GM18502 (cell line): ENCODE data around the gene CTNND2.

ENCODE experiments used
- ATAC-seq: cut with Tn5 transposase; IDR thresholded peaks from one replicate; pipeline ENCODE4 v1.9.1; 2021; ENCODE audit warnings: mild to moderate bottlenecking; ENCODE audit not compliant: unreplicated experiment, poor library complexity

The CTNND2 gene

GRCh38 chr5:11411621-11412020 lies 492.6 kb downstream of the CTNND2 start:
- ATAC-seq, result no peak

- no peak for ATAC-seq
Observed at GRCh38 chr5:11407556-11408145, 496.6 kb downstream of the CTNND2 start.

GRCh38 chr5:11400316-11400715 lies 503.9 kb downstream of the CTNND2 start:
- no peak for ATAC-seq

- ATAC-seq, result no peak
Observed at GRCh38 chr5:11398728-11399127, 505.5 kb downstream of the CTNND2 start.

- no peak for ATAC-seq
Observed at GRCh38 chr5:11397549-11397948, 506.7 kb downstream of the CTNND2 start.

- no peak for ATAC-seq
Observed at GRCh38 chr5:11396917-11397316, 507.3 kb downstream of the CTNND2 start.

GRCh38 chr5:11394933-11395332 lies 509.3 kb downstream of the CTNND2 start:
- no peak for ATAC-seq

- ATAC-seq, result no peak
Observed at GRCh38 chr5:11390291-11390767, 513.9 kb downstream of the CTNND2 start.

- ATAC-seq, result no peak
Observed at GRCh38 chr5:11387382-11387781, 516.9 kb downstream of the CTNND2 start.

- ATAC-seq, result no peak
Observed at GRCh38 chr5:11386398-11386797, 517.8 kb downstream of the CTNND2 start.

GRCh38 chr5:11385901-11386293 lies 518.3 kb downstream of the CTNND2 start:
- no peak for ATAC-seq

- no peak for ATAC-seq
Observed at GRCh38 chr5:11385251-11385900, 518.9 kb downstream of the CTNND2 start.

GRCh38 chr5:11384441-11385250 lies 519.6 kb downstream of the CTNND2 start:
- ATAC-seq, result no peak

GRCh38 chr5:11383506-11384095 lies 520.6 kb downstream of the CTNND2 start:
- ATAC-seq, result no peak

GRCh38 chr5:11378461-11378860 lies 525.8 kb downstream of the CTNND2 start:
- ATAC-seq, result no peak

GRCh38 chr5:11377896-11378295 lies 526.4 kb downstream of the CTNND2 start:
- no peak for ATAC-seq

GRCh38 chr5:11372191-11372590 lies 532.1 kb downstream of the CTNND2 start:
- no peak for ATAC-seq

- no peak for ATAC-seq
Observed at GRCh38 chr5:11371021-11371420, 533.2 kb downstream of the CTNND2 start.

GRCh38 chr5:11364531-11364930 lies 539.7 kb downstream of the CTNND2 start:
- ATAC-seq, result no peak

- ATAC-seq, result no peak
Observed at GRCh38 chr5:11363631-11364178, 540.5 kb downstream of the CTNND2 start.

GRCh38 chr5:11361768-11362167 lies 542.5 kb downstream of the CTNND2 start:
- ATAC-seq, result no peak
